HEK293 (cell line): Measurements from ENCODE around the gene FHIT.

ENCODE experiments used
- CTCF ChIA-PET: fragments of 350-600 bp; formaldehyde crosslinking; extraction: SDS; loops from one replicate; lab custom pipeline; 2021; ENCODE audit warnings: antibody characterized with exemption; lab: Yijun Ruan, JAX
- POLR2A ChIA-PET: fragments of 300-600 bp; formaldehyde crosslinking; extraction: SDS; loops from one replicate; lab custom pipeline; 2020; ENCODE audit warnings: antibody characterized with exemption, inconsistent platforms; lab: Yijun Ruan, JAX
- H3K27ac ChIP-seq: fragments of 200-500 bp; sonication (Bioruptor generic); 2 replicates; pipeline ENCODE4 v1.5.1; 2014; ENCODE audit warnings: low read depth, low read length, control low read depth, inconsistent platforms; ENCODE audit errors: extremely low read depth
- H3K36me3 ChIP-seq, 2 experiments: fragments of 200-500 bp in 1 of 2; sonication (Bioruptor generic) in 1 of 2; 1 replicate in 1 of 2; 2 replicates in 1 of 2; pipeline ENCODE4 v1.5.1; 2014 to 2017; ENCODE audit warnings: inconsistent platforms in 2 of 2, low read length in 2 of 2; ENCODE audit not compliant: control insufficient read depth in 2 of 2, insufficient read depth in 1 of 2
- H3K4me1 ChIP-seq: fragments of 200-500 bp; sonication (Bioruptor generic); 2 replicates; pipeline ENCODE4 v1.5.1; 2014; ENCODE audit warnings: mild to moderate bottlenecking, low read length, inconsistent platforms; ENCODE audit not compliant: control insufficient read depth, insufficient read depth
- H3K4me3 ChIP-seq: 2 replicates; pipeline ENCODE4 v1.5.1; 2011; ENCODE audit warnings: low read depth, mild to moderate bottlenecking, control low read depth, low read length, moderate library complexity
- H3K9me3 ChIP-seq: fragments of 200-500 bp; sonication (Bioruptor generic); 2 replicates; pipeline ENCODE4 v1.5.1; 2014; ENCODE audit warnings: low read depth, low read length, inconsistent platforms; ENCODE audit not compliant: control insufficient read depth, insufficient read depth
- GFI1B ChIP-seq: fragments of 450-650 bp; formaldehyde crosslinking; IDR thresholded peaks from 2 replicates; pipeline ENCODE4 v1.5.1; 2016; ENCODE audit warnings: missing biosample characterization, missing genetic modification characterization
- MEIS1 ChIP-seq: sonication (generic); formaldehyde crosslinking; IDR thresholded peaks from 2 replicates; pipeline ENCODE4 v1.8.1; 2022; ENCODE audit warnings: missing genetic modification reagents, mild to moderate bottlenecking, borderline replicate concordance
- PATZ1 ChIP-seq: fragments of 450-650 bp; formaldehyde crosslinking; IDR thresholded peaks from 2 replicates; pipeline ENCODE4 v1.5.1; 2016; ENCODE audit warnings: missing biosample characterization, missing genetic modification characterization
- PRDM6 ChIP-seq: fragments of 450-650 bp; formaldehyde crosslinking; IDR thresholded peaks from 2 replicates; pipeline ENCODE4 v1.5.1; 2017; ENCODE audit warnings: missing biosample characterization, missing genetic modification characterization
- ZBTB1 ChIP-seq: fragments of 450-650 bp; formaldehyde crosslinking; IDR thresholded peaks from 2 replicates; pipeline ENCODE4 v1.5.1; 2016; ENCODE audit warnings: missing biosample characterization, missing genetic modification characterization
- ZBTB11 ChIP-seq: fragments of 450-650 bp; formaldehyde crosslinking; conservative IDR thresholded peaks from 2 replicates; pipeline ENCODE4 v1.5.1; 2016; ENCODE audit warnings: low read depth, missing biosample characterization, missing genetic modification characterization
- ZBTB6 ChIP-seq: fragments of 450-650 bp; formaldehyde crosslinking; IDR thresholded peaks from 2 replicates; pipeline ENCODE4 v1.5.1; 2017; ENCODE audit warnings: missing biosample characterization, missing genetic modification characterization
- ZBTB7A ChIP-seq: fragments of 450-650 bp; formaldehyde crosslinking; IDR thresholded peaks from 2 replicates; pipeline ENCODE4 v1.5.1; 2016; ENCODE audit warnings: low read depth, missing biosample characterization, missing genetic modification characterization
- ZNF114 ChIP-seq: fragments of 450-650 bp; formaldehyde crosslinking; IDR thresholded peaks from 2 replicates; pipeline ENCODE4 v1.5.0; 2017; ENCODE audit warnings: missing biosample characterization, missing genetic modification characterization
- ZNF140 ChIP-seq: fragments of 450-650 bp; formaldehyde crosslinking; IDR thresholded peaks from 2 replicates; pipeline ENCODE4 v1.5.1; 2016; ENCODE audit warnings: missing biosample characterization, missing genetic modification characterization
- ZNF324 ChIP-seq: fragments of 450-650 bp; formaldehyde crosslinking; IDR thresholded peaks from 2 replicates; pipeline ENCODE4 v1.5.1; 2016; ENCODE audit warnings: missing biosample characterization, missing genetic modification characterization
- ZNF354C ChIP-seq: fragments of 450-650 bp; formaldehyde crosslinking; IDR thresholded peaks from 2 replicates; pipeline ENCODE4 v1.5.1; 2016; ENCODE audit warnings: missing biosample characterization, missing genetic modification characterization, low read depth, borderline replicate concordance
- ZNF366 ChIP-seq: fragments of 450-650 bp; formaldehyde crosslinking; conservative IDR thresholded peaks from 2 replicates; pipeline ENCODE4 v1.5.1; 2016; ENCODE audit warnings: missing biosample characterization, missing genetic modification characterization
- ZNF398 ChIP-seq: fragments of 450-650 bp; formaldehyde crosslinking; IDR thresholded peaks from 2 replicates; pipeline ENCODE4 v1.5.1; 2017; ENCODE audit warnings: missing biosample characterization, missing genetic modification characterization
- ZNF560 ChIP-seq: fragments of 450-650 bp; formaldehyde crosslinking; IDR thresholded peaks from 2 replicates; pipeline ENCODE4 v1.5.1; 2017; ENCODE audit warnings: missing biosample characterization, missing genetic modification characterization, borderline replicate concordance
- ZNF585B ChIP-seq: fragments of 450-650 bp; formaldehyde crosslinking; IDR thresholded peaks from 2 replicates; pipeline ENCODE4 v1.5.1; 2016; ENCODE audit warnings: missing biosample characterization, missing genetic modification characterization
- ZNF660 ChIP-seq: fragments of 450-650 bp; IDR thresholded peaks from 2 replicates; pipeline ENCODE4 v1.5.1; 2018; ENCODE audit warnings: missing biosample characterization, mild to moderate bottlenecking, missing genetic modification characterization
- ZNF677 ChIP-seq: fragments of 450-650 bp; IDR thresholded peaks from 2 replicates; pipeline ENCODE4 v1.5.0; 2018; ENCODE audit warnings: missing biosample characterization, mild to moderate bottlenecking, missing genetic modification characterization, moderate library complexity
- ZNF692 ChIP-seq: fragments of 450-650 bp; formaldehyde crosslinking; IDR thresholded peaks from 2 replicates; pipeline ENCODE4 v1.5.1; 2016; ENCODE audit warnings: missing biosample characterization, missing genetic modification characterization
- ZSCAN30 ChIP-seq: fragments of 450-650 bp; IDR thresholded peaks from 2 replicates; pipeline ENCODE4 v1.5.1; 2018; ENCODE audit warnings: missing biosample characterization, mild to moderate bottlenecking, missing genetic modification characterization, moderate library complexity
- ZSCAN4 ChIP-seq: fragments of 450-650 bp; formaldehyde crosslinking; IDR thresholded peaks from 2 replicates; pipeline ENCODE4 v1.5.1; 2017; ENCODE audit warnings: missing biosample characterization, missing genetic modification characterization

FHIT gene

GRCh38 chr3:61184956-61185355 lies 66.3 kb downstream of the FHIT start (continued):
- no peak for TF ChIP-seq ZBTB11 (tag by site-specific recombination)
- TF ChIP-seq, all 188 proteins: peak for 0

- Histone ChIP-seq H3K4me3 (no peak overlapping the region), H3K9me3 (no peaks in the 10 kb centered on the region), H3K36me3 (no peaks in the 10 kb centered on the region), H3K27ac (no peak overlapping the region), H3K4me1 (no peaks in the 10 kb centered on the region)
- POLR2A ChIA-PET = no interaction called here
- no peak for TF ChIP-seq ZSCAN4 (tag by site-specific recombination)
- no peak for TF ChIP-seq ZNF398 (tag by site-specific recombination)
- TF ChIP-seq ZNF354C (tag by site-specific recombination) = no peak
- no peak for TF ChIP-seq ZNF140 (tag by site-specific recombination)
- no peak for TF ChIP-seq ZBTB6
- TF ChIP-seq ZNF324 = no peak
- TF ChIP-seq ZBTB7A (tag by site-specific recombination) = no peak
- TF ChIP-seq ZBTB1 (tag by site-specific recombination) = no peak
- no peak for TF ChIP-seq ZNF114 (tag by site-specific recombination)
- no peak for TF ChIP-seq ZNF677 (tag by site-specific recombination)
- TF ChIP-seq MEIS1 (CRISPR knock-in tag) = no peak
- CTCF ChIA-PET = interaction anchor here (0.6 kb wide), 1 partner anchor 654 kb away, joined by 3 read pairs; no protein-coding TSS in a partner anchor
Measured at GRCh38 chr3:61182662-61183061, 68.6 kb downstream of the FHIT start.

- no peaks in the 10 kb centered on the region for H3K4me1 ChIP-seq
- no peaks in the 10 kb centered on the region for H3K9me3 ChIP-seq
- CTCF ChIA-PET = no interaction called here
- H3K27ac ChIP-seq = no peak overlapping the region
- POLR2A ChIA-PET = no interaction called here
- no peaks in the 10 kb centered on the region for H3K36me3 ChIP-seq
- no peak overlapping the region for H3K4me3 ChIP-seq
- peak; percentile 92 for TF ChIP-seq ZNF366
- TF ChIP-seq ZNF692 (tag by site-specific recombination) = 0 out of 2 replicates have a peak, but pooled peaks have one; percentile 41
- peak; percentile 95 for TF ChIP-seq ZNF660 (tag by site-specific recombination)
- TF ChIP-seq ZNF585B = no peak
- TF ChIP-seq ZSCAN30 (tag by site-specific recombination) = no peak
- no peak for TF ChIP-seq ZNF560
- peak; percentile 58; the same call in 1 of the 2 replicates for TF ChIP-seq GFI1B (tag by site-specific recombination)
- peak; percentile 43; the same call in 1 of the 2 replicates for TF ChIP-seq PATZ1 (tag by site-specific recombination)
- TF ChIP-seq PRDM6 = peak; percentile 89
Measured at GRCh38 chr3:61181874-61182273, 69.4 kb downstream of the FHIT start.
